Activated T-helper 2 cell treated with anti-CD3 and anti-CD28 coated beads, Interferon-gamma antibody, Interleukin-2, Interleukin-4, amounts not matched to agents 10 μg/mL and 5 μg/mL and 100 μg/mL, durations not matched to agents 14 hours and 24 hours and 36 hours (primary cell): Measurements from ENCODE around the gene MGLL. TPM values are rescaled to one million over a fixed set of nuclear protein-coding genes. Genes with fewer than 3 reads are reported as not detected.

Experiments used
- DNase-seq: peaks from one replicate; pipeline ENCODE4 v3.0.0; 2021; ENCODE audit warnings: low spot score
- H3K27ac Mint-ChIP-seq: one replicate; pipeline ENCODE4 v1.8.0; 2021; ENCODE audit warnings: mixed read lengths
- H3K27me3 Mint-ChIP-seq: one replicate; pipeline ENCODE4 v1.8.0; 2021; ENCODE audit warnings: low read depth, mixed read lengths
- H3K36me3 Mint-ChIP-seq: one replicate; pipeline ENCODE4 v1.8.0; 2021; ENCODE audit warnings: low read depth, mixed read lengths
- H3K4me1 Mint-ChIP-seq: one replicate; pipeline ENCODE4 v1.8.0; 2021; ENCODE audit warnings: low read depth, mixed read lengths
- H3K4me3 Mint-ChIP-seq: one replicate; pipeline ENCODE4 v1.8.0; 2021; ENCODE audit warnings: low read depth, mild to moderate bottlenecking, moderate library complexity, mixed read lengths
- H3K9me3 Mint-ChIP-seq: one replicate; pipeline ENCODE4 v1.8.0; 2021; ENCODE audit warnings: mixed read lengths
- intact Hi-C: fragments of 100-400 bp; cut with micrococcal nuclease; formaldehyde crosslinking; loops from one replicate; pipeline ENCODE4 v1.15.1; 2023
- total RNA-seq: library from RNA; stranded (reverse); gene quantifications from 2 replicates; pipeline ENCODE4 v1.2.3, GENCODE V29; 2022

MGLL gene
- total RNA-seq, 1 donor from 2014 or later = 6.6 TPM

- intact Hi-C loops = no loop called here
- H3K4me3 Mint-ChIP-seq = no peak overlapping the region
- H3K27me3 Mint-ChIP-seq = peaks cover 2% of the 10 kb centered on the region
- DNase-seq = no peak
- no peaks in the 10 kb centered on the region for H3K4me1 Mint-ChIP-seq
- no peak overlapping the region for H3K27ac Mint-ChIP-seq
- H3K9me3 Mint-ChIP-seq = no peaks in the 10 kb centered on the region
- H3K36me3 Mint-ChIP-seq = no peaks in the 10 kb centered on the region
These were observed 176.8 kb downstream of the MGLL start for GRCh38 chr3:127645371-127646015.

GRCh38 chr3:127644641-127645370 is 177.5 kb downstream of the MGLL start:
- Mint-ChIP-seq H3K4me1 (no peaks in the 10 kb centered on the region), H3K4me3 (no peak overlapping the region), H3K27me3 (peaks cover 2% of the 10 kb centered on the region), H3K36me3 (no peaks in the 10 kb centered on the region), H3K27ac (no peak overlapping the region), H3K9me3 (no peaks in the 10 kb centered on the region)
- DNase-seq = no peak
- intact Hi-C loops = no loop called here

- intact Hi-C loops = no loop called here
- H3K9me3 Mint-ChIP-seq = no peaks in the 10 kb centered on the region
- H3K4me3 Mint-ChIP-seq = no peak overlapping the region
- H3K27me3 Mint-ChIP-seq = peaks cover 6% of the 10 kb centered on the region
- no peak overlapping the region for H3K27ac Mint-ChIP-seq
- no peaks in the 10 kb centered on the region for H3K36me3 Mint-ChIP-seq
- no peak for DNase-seq
- peaks cover 11% of the 10 kb centered on the region for H3K4me1 Mint-ChIP-seq
These were observed 182.3 kb downstream of the MGLL start for GRCh38 chr3:127640042-127640355.

- no peak overlapping the region for H3K4me3 Mint-ChIP-seq
- intact Hi-C loops = no loop called here
- no peak for DNase-seq
- no peaks in the 10 kb centered on the region for H3K36me3 Mint-ChIP-seq
- peaks cover 11% of the 10 kb centered on the region for H3K4me1 Mint-ChIP-seq
- H3K27ac Mint-ChIP-seq = no peak overlapping the region
- peaks cover 7% of the 10 kb centered on the region for H3K27me3 Mint-ChIP-seq
- H3K9me3 Mint-ChIP-seq = no peaks in the 10 kb centered on the region
These were observed 182.9 kb downstream of the MGLL start for GRCh38 chr3:127639173-127640041.

Other genes starting within 250 kb of the MGLL start
- 36.0 and 37.1 TPM in 2 replicates for gene TPRA1, start 231.8 kb downstream of the MGLL start, total RNA-seq
- gene MCM2, start 224.1 kb downstream of the MGLL start, total RNA-seq = 196 and 215 TPM in 2 replicates
- 3.5 and 3.9 TPM in 2 replicates for gene PODXL2, start 193.3 kb downstream of the MGLL start, total RNA-seq
- gene ABTB1, start 149.6 kb downstream of the MGLL start, total RNA-seq = 11.7 and 12.1 TPM in 2 replicates
- gene KBTBD12, start 92.7 kb upstream of the MGLL start, total RNA-seq = 0.05 TPM in 1 of 2 replicates, not detected in the other
- 210 and 217 TPM in 2 replicates for gene SEC61A1, start 229.9 kb upstream of the MGLL start, total RNA-seq